HG03159 (cell line): ENCODE data around the gene TNFSF10.
A peak's percentile ranks its signal among the peaks of the same experiment; 100 is the strongest.

Experiments used
- ATAC-seq: cut with Tn5 transposase; IDR thresholded peaks from one replicate; pipeline ENCODE4 v1.9.1; 2021; ENCODE audit warnings: mild to moderate bottlenecking, moderate library complexity; ENCODE audit not compliant: unreplicated experiment

The TNFSF10 gene

GRCh38 chr3:172518929-172519640 is 4.1 kb downstream of the TNFSF10 start:
- no peak for ATAC-seq

- no peak for ATAC-seq
These were observed 5.3 kb downstream of the TNFSF10 start for GRCh38 chr3:172517859-172518466.

DNA sequence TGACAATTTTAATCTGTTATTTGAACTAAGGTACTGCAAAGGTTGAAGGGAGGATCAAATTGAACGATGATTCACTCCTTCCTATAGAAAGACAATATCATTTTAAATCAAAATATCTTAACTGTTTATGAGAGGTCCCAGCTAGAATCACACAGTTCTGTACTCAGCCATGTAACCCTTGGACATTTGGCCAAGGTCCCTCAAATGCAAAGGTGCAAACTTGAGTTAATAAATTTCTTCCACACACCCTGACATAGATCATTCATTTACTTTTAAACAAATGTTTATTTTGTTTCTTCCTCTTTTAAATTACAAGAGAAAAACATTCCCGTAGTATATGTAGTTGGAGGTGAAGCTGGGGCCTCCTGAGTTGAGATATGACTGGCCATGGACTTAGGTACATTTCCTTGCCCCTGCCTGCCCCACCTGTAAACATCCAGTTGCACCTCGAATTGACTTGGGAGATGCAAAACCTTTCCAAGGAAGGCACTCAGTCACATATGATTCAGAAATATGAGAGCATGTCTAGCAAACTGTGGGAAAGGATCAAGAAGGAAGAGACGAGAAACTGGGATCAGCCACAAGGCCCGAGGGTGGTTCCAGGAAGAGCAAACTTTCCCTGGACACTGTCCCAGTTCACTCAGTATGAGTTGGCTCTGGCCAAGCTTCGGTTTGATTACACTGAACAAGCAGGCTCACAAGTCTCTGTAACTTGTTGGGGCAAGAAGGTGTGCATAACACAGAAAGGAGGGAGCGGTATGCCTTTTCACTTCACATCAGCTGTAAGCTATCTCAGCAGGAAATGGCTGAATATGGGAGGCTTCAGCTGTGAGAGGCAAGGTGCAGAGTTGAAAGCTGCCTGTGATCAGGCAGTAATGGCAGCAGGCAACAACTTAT is 6.7 kb downstream of the TNFSF10 start:
- ATAC-seq, result no peak

- no peak for ATAC-seq
These were observed 7.9 kb downstream of the TNFSF10 start for GRCh38 chr3:172515130-172515918.

- no peak for ATAC-seq
These were observed 8.6 kb downstream of the TNFSF10 start for GRCh38 chr3:172514678-172515077.

DNA sequence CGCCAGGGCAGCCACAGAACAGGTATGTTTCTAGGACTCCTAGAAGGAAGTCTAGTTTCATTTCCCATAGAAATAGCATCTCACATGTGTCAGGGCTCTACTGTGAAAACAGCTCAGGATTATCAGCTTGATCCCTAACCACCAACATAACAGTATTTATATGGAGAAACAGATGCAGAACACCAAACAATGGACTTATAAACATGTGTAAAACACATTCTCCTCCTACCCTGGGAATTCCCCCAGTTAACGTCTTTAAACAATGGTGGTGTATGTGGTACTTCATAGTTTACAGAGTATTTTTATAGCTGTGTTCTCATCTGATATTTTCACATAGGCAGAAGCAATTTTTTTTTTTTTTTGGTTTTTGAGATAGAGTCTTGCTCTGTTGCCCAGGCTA is 9.7 kb downstream of the TNFSF10 start:
- no peak for ATAC-seq

- peak; percentile 56 for ATAC-seq
These were observed 11.2 kb downstream of the TNFSF10 start for GRCh38 chr3:172511783-172512762.

- no peak for ATAC-seq
These were observed 17.1 kb downstream of the TNFSF10 start for GRCh38 chr3:172506094-172506493.

- no peak for ATAC-seq
These were observed 21.7 kb downstream of the TNFSF10 start for GRCh38 chr3:172501540-172501939.

GRCh38 chr3:172490198-172490669 is 33.0 kb downstream of the TNFSF10 start:
- peak; percentile 81 for ATAC-seq

GRCh38 chr3:172478116-172478515 is 45.1 kb downstream of the TNFSF10 start:
- peak; percentile 57 for ATAC-seq

DNA sequence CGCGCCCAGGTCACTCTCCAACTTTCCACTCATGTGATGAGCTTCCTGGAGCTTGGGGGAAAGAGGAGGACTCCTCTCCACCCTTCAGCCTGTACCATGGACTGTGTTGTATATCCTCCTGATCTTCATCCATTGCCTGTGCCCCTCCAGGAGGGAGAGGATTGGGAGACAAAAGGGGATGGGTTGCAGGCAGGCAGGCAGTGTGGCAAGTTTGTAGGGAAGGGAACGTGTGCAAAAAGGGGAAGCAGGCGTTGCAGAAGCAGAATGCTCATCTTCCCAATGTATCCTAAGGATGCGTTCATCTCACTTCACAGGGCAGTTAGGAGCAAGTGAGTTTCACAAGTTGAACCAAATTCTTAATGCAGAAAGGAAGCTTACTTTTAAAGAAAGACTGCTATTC is 46.9 kb downstream of the TNFSF10 start:
- ATAC-seq, result no peak

- ATAC-seq, result no peak
These were observed 47.5 kb downstream of the TNFSF10 start for GRCh38 chr3:172475703-172476102.

DNA sequence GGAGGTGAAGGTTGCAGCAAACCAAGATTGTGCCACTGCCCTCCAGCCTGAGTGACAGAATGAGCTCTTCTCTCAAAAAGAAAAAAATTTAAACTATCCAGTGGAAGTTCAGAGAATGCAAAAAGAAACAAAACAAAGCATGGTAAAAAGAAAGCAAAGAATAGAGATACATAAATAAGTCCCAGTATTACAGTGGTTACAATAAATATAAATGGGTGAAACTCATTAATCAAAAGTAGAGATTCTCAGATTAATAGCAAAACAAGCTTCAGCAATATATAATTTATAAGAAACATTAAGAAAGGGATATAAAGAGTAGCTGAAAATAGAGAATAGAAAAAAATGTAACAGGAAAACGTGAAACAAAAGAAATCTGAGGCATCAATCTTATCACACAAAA is 51.3 kb downstream of the TNFSF10 start:
- ATAC-seq, result no peak

GRCh38 chr3:172470588-172470987 is 52.6 kb downstream of the TNFSF10 start:
- ATAC-seq, result no peak

GRCh38 chr3:172467170-172467824 is 55.9 kb downstream of the TNFSF10 start:
- ATAC-seq, result no peak

- no peak for ATAC-seq
These were observed 56.6 kb downstream of the TNFSF10 start for GRCh38 chr3:172466553-172467130.

GRCh38 chr3:172465281-172465680 is 57.9 kb downstream of the TNFSF10 start:
- no peak for ATAC-seq

DNA sequence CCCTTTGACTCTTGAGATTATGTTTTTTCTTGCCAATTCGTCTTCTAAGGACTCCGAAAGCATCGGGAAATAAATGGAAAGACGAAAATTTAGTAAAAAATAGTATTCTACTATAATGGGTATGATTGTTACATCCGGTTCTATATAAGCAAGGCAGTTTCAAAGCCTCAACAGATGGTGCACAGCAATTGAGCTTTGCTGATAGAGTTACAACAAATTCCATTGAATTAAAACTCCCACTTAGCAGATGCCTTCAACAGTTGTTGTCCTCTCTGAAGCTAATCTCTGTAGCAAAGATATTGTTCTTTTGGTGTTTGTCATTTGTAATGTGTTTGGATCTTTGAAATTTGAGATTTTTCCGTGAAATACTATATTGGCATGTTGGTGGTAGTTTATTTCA is 58.9 kb downstream of the TNFSF10 start:
- no peak for ATAC-seq
